ENCODE results near the gene SETBP1.

SETBP1 gene

GRCh38 chr18:44733069-44733753 is 52.5 kb downstream of the SETBP1 start:
- peak; percentile 84 for DNase-seq

GRCh38 chr18:44733754-44734465 is 53.2 kb downstream of the SETBP1 start:
- no peak for DNase-seq

- DNase-seq: peak; percentile 57
These were observed 54.4 kb downstream of the SETBP1 start for GRCh38 chr18:44735096-44735495.

GRCh38 chr18:44736664-44737380 is 56.1 kb downstream of the SETBP1 start:
- DNase-seq: no peak

- no peak for DNase-seq
These were observed 56.9 kb downstream of the SETBP1 start for GRCh38 chr18:44737623-44738022.

- DNase-seq: no peak
These were observed 59.3 kb downstream of the SETBP1 start for GRCh38 chr18:44740000-44740399.

GRCh38 chr18:44741085-44741484 is 60.4 kb downstream of the SETBP1 start:
- no peak for DNase-seq

GRCh38 chr18:44741511-44741910 is 60.8 kb downstream of the SETBP1 start:
- no peak for DNase-seq

- DNase-seq: no peak
These were observed 61.4 kb downstream of the SETBP1 start for GRCh38 chr18:44742126-44742525.

- DNase-seq: no peak
These were observed 62.1 kb downstream of the SETBP1 start for GRCh38 chr18:44742718-44743311.

GRCh38 chr18:44743631-44744030 is 62.9 kb downstream of the SETBP1 start:
- DNase-seq: no peak

- no peak for DNase-seq
These were observed 63.8 kb downstream of the SETBP1 start for GRCh38 chr18:44744161-44745121.

GRCh38 chr18:44747157-44747556 is 66.5 kb downstream of the SETBP1 start:
- no peak for DNase-seq

GRCh38 chr18:44748582-44748981 is 67.9 kb downstream of the SETBP1 start:
- no peak for DNase-seq

- no peak for DNase-seq
These were observed 70.1 kb downstream of the SETBP1 start for GRCh38 chr18:44750774-44751173.

- no peak for DNase-seq
These were observed 73.9 kb downstream of the SETBP1 start for GRCh38 chr18:44754567-44754966.

- DNase-seq: peak; percentile 88
These were observed 78.4 kb downstream of the SETBP1 start for GRCh38 chr18:44758861-44759631.

- DNase-seq: peak; percentile 10
These were observed 79.2 kb downstream of the SETBP1 start for GRCh38 chr18:44759925-44760342.

GRCh38 chr18:44761812-44762211 is 81.1 kb downstream of the SETBP1 start:
- no peak for DNase-seq

- no peak for DNase-seq
These were observed 82.6 kb downstream of the SETBP1 start for GRCh38 chr18:44763327-44763726.

GRCh38 chr18:44764863-44765262 is 84.2 kb downstream of the SETBP1 start:
- no peak for DNase-seq
